Measurements from ENCODE around the gene OR2V2. TPM values are rescaled to one million over a fixed set of nuclear protein-coding genes. Genes with fewer than 3 reads are reported as not detected.
"Not testable (repeated sequence)": the region's sequence is repeated elsewhere in the genome, so short reads cannot be mapped to it uniquely, and the experiment has no call there.

OR2V2 gene
- total and polyA plus RNA-seq, 8 donors = not detected

DNA sequence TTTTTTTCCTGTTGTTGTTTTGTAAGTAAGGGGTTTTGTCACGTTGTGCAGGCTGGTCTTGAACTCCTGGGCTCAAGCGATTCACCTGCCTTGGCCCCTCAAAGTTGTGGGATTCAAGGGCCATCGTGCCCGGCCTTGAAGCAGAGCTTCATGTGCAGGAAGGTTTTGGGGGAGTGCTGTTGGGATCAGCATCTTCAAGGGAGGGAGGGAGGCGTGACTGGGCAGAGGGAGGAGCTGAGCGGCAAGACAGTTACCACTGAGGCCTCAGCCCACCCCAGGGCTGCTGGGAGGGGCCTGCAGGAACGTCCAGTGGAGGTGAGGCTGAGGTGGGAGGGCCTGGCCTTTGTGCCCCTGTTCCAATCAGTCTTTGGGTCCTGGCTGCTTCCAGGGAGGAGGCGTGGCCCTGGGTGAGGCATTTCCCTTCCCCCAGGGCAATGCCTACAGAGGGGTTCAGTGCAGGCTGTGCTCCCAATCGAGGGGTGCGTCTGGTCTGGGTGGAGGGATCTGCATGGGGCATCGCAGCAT lies 37.8 kb upstream of the OR2V2 start:
- H3K36me3 ChIP-seq = no peaks in the 10 kb centered on the region
- H3K4me1 ChIP-seq = peaks cover 0 to under 1% (median 0%) of the 10 kb centered on the region in 4 donors
- 45 to 52% (median 50%) methylated on average over 10 to 11 of the region's 11 CpGs for WGBS, 5 donors
- H3K4me3 ChIP-seq = no peak overlapping the region
- H3K27me3 ChIP-seq = peaks cover 15 to 99% (median 58%) of the 10 kb centered on the region in 3 donors
- DNase-seq = no peak
- peaks cover 0 to 21% (median 12%) of the 10 kb centered on the region in 4 donors for H3K9me3 ChIP-seq
- intact Hi-C loops (cut with DNase I; ENCODE audit: low total_unique reads) = no loop called here
- no peak overlapping the region for H3K27ac ChIP-seq
- TF ChIP-seq POLR2AphosphoS5 (IDR thresholded peaks at IDR 0.05) (no peak), POLR2A (IDR thresholded peaks at IDR 0.05) (no peak), EP300 (IDR thresholded peaks at IDR 0.05) (no peak)
- TF ChIP-seq, protein P1, sequence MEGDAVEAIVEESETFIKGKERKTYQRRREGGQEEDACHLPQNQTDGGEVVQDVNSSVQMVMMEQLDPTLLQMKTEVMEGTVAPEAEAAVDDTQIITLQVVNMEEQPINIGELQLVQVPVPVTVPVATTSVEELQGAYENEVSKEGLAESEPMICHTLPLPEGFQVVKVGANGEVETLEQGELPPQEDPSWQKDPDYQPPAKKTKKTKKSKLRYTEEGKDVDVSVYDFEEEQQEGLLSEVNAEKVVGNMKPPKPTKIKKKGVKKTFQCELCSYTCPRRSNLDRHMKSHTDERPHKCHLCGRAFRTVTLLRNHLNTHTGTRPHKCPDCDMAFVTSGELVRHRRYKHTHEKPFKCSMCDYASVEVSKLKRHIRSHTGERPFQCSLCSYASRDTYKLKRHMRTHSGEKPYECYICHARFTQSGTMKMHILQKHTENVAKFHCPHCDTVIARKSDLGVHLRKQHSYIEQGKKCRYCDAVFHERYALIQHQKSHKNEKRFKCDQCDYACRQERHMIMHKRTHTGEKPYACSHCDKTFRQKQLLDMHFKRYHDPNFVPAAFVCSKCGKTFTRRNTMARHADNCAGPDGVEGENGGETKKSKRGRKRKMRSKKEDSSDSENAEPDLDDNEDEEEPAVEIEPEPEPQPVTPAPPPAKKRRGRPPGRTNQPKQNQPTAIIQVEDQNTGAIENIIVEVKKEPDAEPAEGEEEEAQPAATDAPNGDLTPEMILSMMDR (IDR thresholded peaks at IDR 0.05) = no peak

DNA sequence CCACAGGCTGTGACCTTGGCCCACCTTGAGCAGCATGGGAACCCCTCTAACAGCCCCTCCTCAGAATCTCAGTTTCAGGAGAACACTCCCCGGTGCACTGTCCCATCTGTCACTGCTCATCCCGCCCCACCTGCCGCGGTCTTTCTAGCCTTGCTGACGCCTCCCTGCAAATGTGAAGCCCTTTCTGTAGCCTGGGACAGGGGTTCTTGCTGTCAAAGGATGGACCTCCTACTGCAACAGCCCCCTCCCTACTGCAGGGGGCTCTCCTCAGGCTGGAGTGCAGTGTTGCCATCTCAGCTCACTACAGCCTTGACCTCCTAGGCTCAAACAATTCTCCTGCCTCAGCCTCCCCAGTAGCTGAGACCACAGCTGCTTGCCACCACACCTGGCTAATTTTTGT lies 36.4 kb upstream of the OR2V2 start:
- WGBS, 5 donors = 77 to 90% (median 80%) methylated on average over 4 to 5 of the region's 5 CpGs

DNA sequence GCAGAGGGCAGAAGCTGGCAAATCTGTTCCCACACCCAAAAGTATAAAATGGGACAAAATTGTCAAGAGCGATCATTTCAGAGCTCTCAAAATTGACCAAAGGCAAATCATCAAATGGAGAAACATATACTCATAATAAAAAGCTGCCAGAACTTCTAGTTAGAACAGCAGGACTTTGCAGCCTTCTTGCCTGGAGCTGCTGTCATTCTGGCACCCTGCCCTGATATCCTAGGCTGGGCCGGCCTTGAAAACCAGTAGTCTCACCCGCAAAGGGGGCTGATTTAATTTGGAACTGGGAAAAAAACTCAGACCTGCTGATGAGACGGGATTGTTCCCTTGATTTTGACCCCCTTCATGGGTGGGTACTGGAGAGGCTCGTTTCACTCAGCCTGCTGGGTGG lies 34.9 kb upstream of the OR2V2 start:
- no peaks in the 10 kb centered on the region for H3K36me3 ChIP-seq
- H3K27ac ChIP-seq = no peak overlapping the region
- DNase-seq = no peak
- no peak overlapping the region for H3K4me3 ChIP-seq
- H3K4me1 ChIP-seq = peaks cover 0 to 8% (median 0%) of the 10 kb centered on the region in 4 donors
- TF ChIP-seq POLR2A (IDR thresholded peaks at IDR 0.05) (no peak), EP300 (IDR thresholded peaks at IDR 0.05) (no peak), POLR2AphosphoS5 (IDR thresholded peaks at IDR 0.05) (no peak)
- TF ChIP-seq, protein P1 (IDR thresholded peaks at IDR 0.05) = no peak
- H3K9me3 ChIP-seq = peaks cover 0 to 29% (median 16%) of the 10 kb centered on the region in 4 donors
- 81 to 84% (median 83%) methylated on average over 5 of the region's 5 CpGs for WGBS, 5 donors
- peaks cover 22 to 100% (median 68%) of the 10 kb centered on the region in 3 donors for H3K27me3 ChIP-seq
- intact Hi-C loops (cut with DNase I; ENCODE audit: low total_unique reads) = no loop called here

More for the DNA sequence above, 36.4 kb upstream of the OR2V2 start:
- Histone ChIP-seq H3K36me3 (no peaks in the 10 kb centered on the region), H3K4me3 (no peak overlapping the region), H3K27ac (no peak overlapping the region), H3K27me3 (peaks cover 22 to 99% (median 65%) of the 10 kb centered on the region in 3 donors), H3K4me1 (peaks cover 0 to 8% (median 0%) of the 10 kb centered on the region in 4 donors), H3K9me3 (peaks cover 0 to 29% (median 16%) of the 10 kb centered on the region in 4 donors)
- DNase-seq = no peak
- TF ChIP-seq, protein P1 (IDR thresholded peaks at IDR 0.05) = no peak
- TF ChIP-seq POLR2AphosphoS5 (IDR thresholded peaks at IDR 0.05) = no peak
- TF ChIP-seq EP300 (IDR thresholded peaks at IDR 0.05) = no peak
- TF ChIP-seq POLR2A (IDR thresholded peaks at IDR 0.05) = no peak
- intact Hi-C loops (cut with DNase I; ENCODE audit: low total_unique reads) = no loop called here

DNA sequence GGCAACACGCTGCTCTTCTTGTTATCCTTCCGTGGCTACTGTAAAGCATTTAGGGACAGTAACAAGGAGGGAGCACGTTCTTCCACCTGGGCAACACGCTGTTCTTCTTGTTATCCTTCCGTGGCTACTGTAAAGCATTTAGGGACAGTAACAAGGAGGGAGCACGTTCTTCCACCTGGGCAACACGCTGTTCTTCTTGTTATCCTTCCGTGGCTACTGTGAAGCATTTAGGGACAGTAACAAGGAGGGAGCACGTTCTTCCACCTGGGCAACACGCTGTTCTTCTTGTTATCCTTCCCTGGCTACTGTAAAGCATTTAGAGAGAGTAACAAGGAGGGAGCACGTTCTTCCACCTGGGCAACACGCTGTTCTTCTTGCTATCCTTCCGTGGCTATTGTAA lies 33.8 kb upstream of the OR2V2 start:
- WGBS, 5 donors = 81 to 88% (median 82%) methylated on average over 5 to 10 of the region's 13 CpGs
- intact Hi-C loops (cut with DNase I; ENCODE audit: low total_unique reads); H3K4me1 ChIP-seq; H3K27ac ChIP-seq; DNase-seq; H3K36me3 ChIP-seq; H3K4me3 ChIP-seq: not testable (repeated sequence)
- peaks cover 0 to 29% (median 16%) of the 10 kb centered on the region in 4 donors for H3K9me3 ChIP-seq
- H3K27me3 ChIP-seq = peaks cover 22 to 100% (median 61%) of the 10 kb centered on the region in 3 donors

DNA sequence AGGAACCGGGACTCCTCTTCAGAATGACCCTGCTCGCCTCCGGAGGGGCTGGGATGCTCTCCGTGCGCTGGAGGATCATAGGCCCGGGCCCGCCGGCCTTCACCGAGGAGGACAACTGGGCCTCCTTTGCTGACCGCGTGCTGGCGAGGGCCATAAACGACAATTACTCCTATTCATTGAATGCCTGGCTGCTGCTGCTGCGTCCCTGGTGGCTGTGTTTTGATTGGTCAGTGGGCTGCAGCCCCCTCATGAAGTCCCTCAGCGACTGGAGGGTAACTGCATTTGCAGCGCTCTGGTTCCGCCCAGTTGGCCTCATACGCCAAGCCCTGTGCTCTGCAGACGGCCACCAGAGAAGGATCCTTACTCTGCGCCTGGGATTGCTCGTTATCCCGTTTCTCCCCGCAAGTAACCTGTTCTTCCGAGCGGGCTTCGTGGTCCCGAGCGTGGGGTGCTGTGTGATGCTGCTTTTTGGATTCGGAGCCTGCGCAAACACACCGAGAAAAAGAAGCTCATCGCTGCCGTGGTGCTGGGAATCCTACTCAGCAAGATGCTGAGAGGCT lies 33.0 kb upstream of the OR2V2 start:
- no peak overlapping the region for H3K4me3 ChIP-seq
- H3K27ac ChIP-seq = no peak overlapping the region
- peaks cover 22 to 100% (median 62%) of the 10 kb centered on the region in 3 donors for H3K27me3 ChIP-seq
- TF ChIP-seq EP300 (IDR thresholded peaks at IDR 0.05) = no peak
- TF ChIP-seq, protein P1 (IDR thresholded peaks at IDR 0.05) = no peak
- TF ChIP-seq POLR2A (IDR thresholded peaks at IDR 0.05) = no peak
- TF ChIP-seq POLR2AphosphoS5 (IDR thresholded peaks at IDR 0.05) = no peak
- H3K36me3 ChIP-seq = no peaks in the 10 kb centered on the region
- DNase-seq = no peak
- peaks cover 0 to 29% (median 16%) of the 10 kb centered on the region in 4 donors for H3K9me3 ChIP-seq
- peaks cover 0 to 8% (median 0%) of the 10 kb centered on the region in 4 donors for H3K4me1 ChIP-seq
- WGBS, 5 donors = 18 to 55% (median 45%) methylated on average over 20 to 33 of the region's 33 CpGs
- intact Hi-C loops (cut with DNase I; ENCODE audit: low total_unique reads) = no loop called here
